Upper lobe of left lung (tissue), 4 donors: ENCODE data around the gene TBKBP1.

ENCODE experiments used
- EP300 ChIP-seq, 4 donors: sonication (generic); formaldehyde crosslinking; IDR thresholded peaks; one replicate each; pipeline ENCODE4 v1.5.1; 2017; ENCODE audit warnings: antibody characterized with exemption in 4 of 4, control low read depth in 2 of 4
- POLR2A ChIP-seq, 4 donors: fragments of 450-650 bp; IDR thresholded peaks; one replicate each; pipeline ENCODE4 v1.5.1; 2016 to 2017; ENCODE audit warnings: antibody characterized with exemption in 4 of 4, mild to moderate bottlenecking in 2 of 4
- POLR2AphosphoS5 ChIP-seq, 2 donors: sonication (generic); formaldehyde crosslinking; IDR thresholded peaks; one replicate each; pipeline ENCODE4 v1.5.1; 2017; ENCODE audit warnings: antibody characterized with exemption in 2 of 2
- TF ChIP-seq, protein P1 (sequence below), 6 experiments: fragments of 450-650 bp in 4 of 6; fragments of 200-600 bp in 2 of 6; sonication (generic) in 2 of 6; IDR thresholded peaks; one replicate each; pipeline ENCODE4 v1.5.1; 2016 to 2019; ENCODE audit warnings: antibody characterized with exemption in 6 of 6

DNA sequence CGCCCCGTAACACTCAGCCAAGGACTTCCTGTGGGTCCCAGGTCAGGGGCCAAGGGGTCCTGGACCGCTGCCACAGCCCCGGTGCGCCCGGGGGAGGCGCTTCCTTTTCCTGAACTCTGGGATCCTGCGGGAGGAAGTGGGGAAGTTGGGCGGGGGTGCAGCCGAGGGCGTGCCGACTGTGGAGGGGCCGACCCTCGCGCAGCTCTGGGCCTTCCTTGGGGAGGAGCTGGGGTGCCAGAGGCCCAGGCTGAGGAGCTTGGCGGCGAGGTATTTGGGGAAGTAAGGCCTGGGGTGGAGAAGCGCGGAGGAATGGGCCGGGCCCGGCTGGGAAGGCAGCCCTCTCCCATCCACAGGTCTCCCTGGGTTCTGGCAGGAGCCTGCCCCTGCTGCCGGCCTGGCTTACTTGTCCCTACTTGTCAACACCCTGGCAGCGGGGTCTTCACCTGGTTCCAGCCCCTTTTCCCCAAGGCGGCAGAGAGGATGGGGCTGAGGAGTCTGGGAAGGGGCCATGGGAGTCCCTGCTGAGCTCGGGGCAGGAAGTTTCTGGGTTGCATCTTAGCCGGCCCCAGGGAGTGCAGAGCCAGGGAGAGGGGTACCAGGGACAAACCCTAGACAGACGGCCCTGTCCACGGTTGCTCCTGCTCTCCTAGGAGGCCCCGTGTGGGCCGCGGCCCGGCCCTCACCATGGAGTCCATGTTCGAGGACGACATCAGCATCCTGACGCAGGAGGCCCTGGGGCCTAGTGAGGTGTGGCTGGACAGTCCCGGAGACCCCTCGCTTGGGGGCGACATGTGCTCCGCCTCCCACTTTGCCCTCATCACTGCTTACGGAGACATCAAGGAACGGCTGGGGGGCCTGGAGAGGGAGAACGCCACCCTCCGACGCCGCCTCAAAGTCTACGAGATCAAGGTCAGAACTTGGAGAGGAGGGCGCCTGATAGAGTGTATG lies 1.7 kb downstream of the TBKBP1 start:
- TF ChIP-seq, protein P1, sequence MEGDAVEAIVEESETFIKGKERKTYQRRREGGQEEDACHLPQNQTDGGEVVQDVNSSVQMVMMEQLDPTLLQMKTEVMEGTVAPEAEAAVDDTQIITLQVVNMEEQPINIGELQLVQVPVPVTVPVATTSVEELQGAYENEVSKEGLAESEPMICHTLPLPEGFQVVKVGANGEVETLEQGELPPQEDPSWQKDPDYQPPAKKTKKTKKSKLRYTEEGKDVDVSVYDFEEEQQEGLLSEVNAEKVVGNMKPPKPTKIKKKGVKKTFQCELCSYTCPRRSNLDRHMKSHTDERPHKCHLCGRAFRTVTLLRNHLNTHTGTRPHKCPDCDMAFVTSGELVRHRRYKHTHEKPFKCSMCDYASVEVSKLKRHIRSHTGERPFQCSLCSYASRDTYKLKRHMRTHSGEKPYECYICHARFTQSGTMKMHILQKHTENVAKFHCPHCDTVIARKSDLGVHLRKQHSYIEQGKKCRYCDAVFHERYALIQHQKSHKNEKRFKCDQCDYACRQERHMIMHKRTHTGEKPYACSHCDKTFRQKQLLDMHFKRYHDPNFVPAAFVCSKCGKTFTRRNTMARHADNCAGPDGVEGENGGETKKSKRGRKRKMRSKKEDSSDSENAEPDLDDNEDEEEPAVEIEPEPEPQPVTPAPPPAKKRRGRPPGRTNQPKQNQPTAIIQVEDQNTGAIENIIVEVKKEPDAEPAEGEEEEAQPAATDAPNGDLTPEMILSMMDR (IDR thresholded peaks at IDR 0.05) = no peak
- TF ChIP-seq POLR2A (IDR thresholded peaks at IDR 0.05) (peak in 1 of 4 donors; percentile 45), EP300 (IDR thresholded peaks at IDR 0.05) (no peak), POLR2AphosphoS5 (IDR thresholded peaks at IDR 0.05) (no peak)
